ENCODE measurements around the gene NFIL3.
A peak's percentile ranks its signal among the peaks of the same experiment; 100 is the strongest.
"Not testable (repeated sequence)": the region's sequence is repeated elsewhere in the genome, so short reads cannot be mapped to it uniquely, and the experiment has no call there.

Gene NFIL3

GRCh38 chr9:91393826-91394225 is 29.8 kb downstream of the NFIL3 start:
- no peak for FAIRE-seq

- no peak for FAIRE-seq
These were observed 31.2 kb downstream of the NFIL3 start for GRCh38 chr9:91392435-91392834.

GRCh38 chr9:91391818-91392217 is 31.8 kb downstream of the NFIL3 start:
- FAIRE-seq, result no peak

- FAIRE-seq, result no peak
These were observed 32.2 kb downstream of the NFIL3 start for GRCh38 chr9:91391412-91391811.

- not testable (repeated sequence) for FAIRE-seq
These were observed 33.9 kb downstream of the NFIL3 start for GRCh38 chr9:91389686-91390085.

GRCh38 chr9:91386765-91387164 is 36.9 kb downstream of the NFIL3 start:
- FAIRE-seq, result no peak

- FAIRE-seq, result no peak
These were observed 38.7 kb downstream of the NFIL3 start for GRCh38 chr9:91384954-91385353.

GRCh38 chr9:91383577-91383976 is 40.1 kb downstream of the NFIL3 start:
- FAIRE-seq, result peak; percentile 58

GRCh38 chr9:91382298-91382697 is 41.3 kb downstream of the NFIL3 start:
- no peak for FAIRE-seq

GRCh38 chr9:91379426-91379825 is 44.2 kb downstream of the NFIL3 start:
- no peak for FAIRE-seq

GRCh38 chr9:91378695-91379127 is 44.9 kb downstream of the NFIL3 start:
- FAIRE-seq, result no peak

- not testable (repeated sequence) for FAIRE-seq
These were observed 45.6 kb downstream of the NFIL3 start for GRCh38 chr9:91378054-91378453.

- no peak for FAIRE-seq
These were observed 47.4 kb downstream of the NFIL3 start for GRCh38 chr9:91376239-91376638.

- FAIRE-seq, result no peak
These were observed 48.7 kb downstream of the NFIL3 start for GRCh38 chr9:91374939-91375338.

GRCh38 chr9:91371894-91372293 is 51.7 kb downstream of the NFIL3 start:
- FAIRE-seq, result no peak

GRCh38 chr9:91370006-91370405 is 53.6 kb downstream of the NFIL3 start:
- FAIRE-seq, result not testable (repeated sequence)

- no peak for FAIRE-seq
These were observed 58.9 kb downstream of the NFIL3 start for GRCh38 chr9:91364702-91365101.

- FAIRE-seq, result no peak
These were observed 59.6 kb downstream of the NFIL3 start for GRCh38 chr9:91364005-91364404.

GRCh38 chr9:91362051-91362611 is 61.5 kb downstream of the NFIL3 start:
- FAIRE-seq, result no peak

- FAIRE-seq, result no peak
These were observed 62.2 kb downstream of the NFIL3 start, which contains the start of gene AUH for GRCh38 chr9:91361291-91362050. TSS of gene AUH (minus strand) at chr9:91361918. CDS start at chr9:91361889, 29 bp downstream.

GRCh38 chr9:91360551-91361290 is 62.9 kb downstream of the NFIL3 start:
- FAIRE-seq, result no peak

GRCh38 chr9:91359734-91360470 is 63.7 kb downstream of the NFIL3 start:
- no peak for FAIRE-seq

- FAIRE-seq, result no peak
These were observed 64.5 kb downstream of the NFIL3 start for GRCh38 chr9:91359083-91359482.
